GM12874 (cell line): ENCODE data around the gene SPEN.

ENCODE experiments used
- TF ChIP-seq, protein P1 (sequence below): IDR thresholded peaks from 2 replicates; pipeline ENCODE4 v1.5.1; 2011; ENCODE audit warnings: low read depth, mild to moderate bottlenecking, control low read depth, low read length, moderate library complexity; ENCODE audit not compliant: insufficient read depth

Gene SPEN

DNA sequence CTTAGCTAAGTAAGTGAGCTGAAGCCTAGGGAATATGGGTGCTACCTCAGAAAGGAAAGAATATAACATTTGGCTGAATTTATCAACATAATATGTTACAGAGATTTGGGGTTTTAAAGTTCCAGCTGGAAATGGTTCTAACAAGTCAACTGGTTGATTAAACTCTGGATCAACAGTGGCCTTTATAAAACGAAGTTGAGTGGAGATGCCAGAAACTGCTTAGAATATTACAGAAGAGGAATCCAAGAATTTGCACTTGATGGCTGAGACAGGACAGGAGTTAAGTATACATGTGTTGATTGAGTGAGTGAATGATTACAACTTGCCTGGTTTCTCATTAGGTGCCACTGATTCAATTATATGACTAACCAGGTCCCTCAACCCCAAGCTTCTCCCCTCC lies 135.8 kb downstream of the SPEN start:
- TF ChIP-seq, protein P1, sequence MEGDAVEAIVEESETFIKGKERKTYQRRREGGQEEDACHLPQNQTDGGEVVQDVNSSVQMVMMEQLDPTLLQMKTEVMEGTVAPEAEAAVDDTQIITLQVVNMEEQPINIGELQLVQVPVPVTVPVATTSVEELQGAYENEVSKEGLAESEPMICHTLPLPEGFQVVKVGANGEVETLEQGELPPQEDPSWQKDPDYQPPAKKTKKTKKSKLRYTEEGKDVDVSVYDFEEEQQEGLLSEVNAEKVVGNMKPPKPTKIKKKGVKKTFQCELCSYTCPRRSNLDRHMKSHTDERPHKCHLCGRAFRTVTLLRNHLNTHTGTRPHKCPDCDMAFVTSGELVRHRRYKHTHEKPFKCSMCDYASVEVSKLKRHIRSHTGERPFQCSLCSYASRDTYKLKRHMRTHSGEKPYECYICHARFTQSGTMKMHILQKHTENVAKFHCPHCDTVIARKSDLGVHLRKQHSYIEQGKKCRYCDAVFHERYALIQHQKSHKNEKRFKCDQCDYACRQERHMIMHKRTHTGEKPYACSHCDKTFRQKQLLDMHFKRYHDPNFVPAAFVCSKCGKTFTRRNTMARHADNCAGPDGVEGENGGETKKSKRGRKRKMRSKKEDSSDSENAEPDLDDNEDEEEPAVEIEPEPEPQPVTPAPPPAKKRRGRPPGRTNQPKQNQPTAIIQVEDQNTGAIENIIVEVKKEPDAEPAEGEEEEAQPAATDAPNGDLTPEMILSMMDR, result no peak

DNA sequence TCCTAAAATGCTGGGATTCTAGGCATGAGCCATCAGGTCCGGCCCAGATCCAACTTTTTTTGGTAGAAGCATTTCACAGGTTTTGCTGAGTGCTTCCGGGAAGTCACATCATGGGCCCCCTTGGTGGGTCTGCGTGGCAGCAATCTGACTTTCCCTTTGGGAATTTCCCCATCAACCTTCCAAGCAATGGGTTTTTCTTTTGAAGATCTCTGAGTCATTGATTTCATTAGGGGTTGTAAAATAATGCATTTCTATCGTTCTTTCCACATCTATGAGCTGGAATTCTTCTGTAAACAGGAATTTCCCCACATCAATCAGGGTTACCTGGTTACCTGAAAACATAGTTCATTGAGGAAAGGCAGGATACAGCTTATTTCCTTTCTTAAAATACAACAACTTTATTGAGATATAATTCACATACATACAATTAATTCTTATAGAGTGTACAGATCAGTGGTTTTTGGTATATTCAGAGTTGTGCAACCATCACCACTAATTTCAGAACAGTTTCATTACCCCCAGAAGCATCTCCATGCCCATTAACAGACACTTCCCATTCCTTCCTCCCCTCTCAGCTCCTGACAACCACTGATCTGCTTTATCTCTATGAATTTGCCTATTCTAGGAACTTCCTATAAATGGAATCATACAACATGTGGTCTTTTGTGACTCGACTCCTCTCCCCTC lies 138.2 kb downstream of the SPEN start:
- TF ChIP-seq, protein P1, result no peak

DNA sequence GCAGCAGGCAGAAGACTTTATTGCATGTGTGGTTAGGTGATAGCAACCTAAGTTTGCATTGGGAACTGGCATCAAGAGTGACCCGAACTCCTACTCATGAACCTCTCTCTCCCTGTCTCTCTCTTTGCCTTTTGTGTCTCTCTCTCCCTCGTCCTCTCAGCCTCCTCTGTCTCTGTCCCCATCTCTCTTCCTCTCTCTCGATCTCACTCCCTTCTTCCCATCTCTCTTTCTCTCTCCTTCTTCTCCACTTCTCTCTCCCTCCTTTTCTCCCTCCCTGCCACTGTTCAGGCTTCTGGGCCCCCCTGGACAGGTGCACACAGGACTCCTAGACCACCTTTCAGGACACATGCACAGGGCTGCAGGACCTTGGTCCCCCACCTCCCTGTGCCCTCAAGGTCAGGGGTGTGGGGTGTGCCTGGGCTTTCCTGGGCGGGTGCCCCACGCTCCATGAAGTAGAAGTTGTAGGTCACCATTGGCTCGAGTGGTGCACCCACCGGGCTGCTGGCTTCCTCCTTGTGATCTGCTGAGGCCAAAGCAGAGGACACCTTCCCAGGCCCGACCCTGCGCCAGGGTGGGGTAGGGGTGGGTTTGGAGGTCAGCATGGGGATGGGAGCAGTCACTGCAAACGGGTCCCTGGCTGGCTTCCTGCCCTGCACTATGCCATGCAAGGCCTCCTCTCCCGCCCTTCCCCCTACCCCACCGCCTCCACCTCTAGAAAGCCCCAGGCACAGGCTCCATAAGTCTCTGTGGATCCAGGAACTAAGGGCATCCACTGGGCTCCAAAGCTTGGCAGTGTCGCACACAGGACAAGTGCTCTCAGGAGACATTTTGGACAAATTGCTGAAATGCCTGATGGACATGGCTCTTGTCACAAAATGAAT lies 141.6 kb downstream of the SPEN start:
- TF ChIP-seq, protein P1, result no peak

DNA sequence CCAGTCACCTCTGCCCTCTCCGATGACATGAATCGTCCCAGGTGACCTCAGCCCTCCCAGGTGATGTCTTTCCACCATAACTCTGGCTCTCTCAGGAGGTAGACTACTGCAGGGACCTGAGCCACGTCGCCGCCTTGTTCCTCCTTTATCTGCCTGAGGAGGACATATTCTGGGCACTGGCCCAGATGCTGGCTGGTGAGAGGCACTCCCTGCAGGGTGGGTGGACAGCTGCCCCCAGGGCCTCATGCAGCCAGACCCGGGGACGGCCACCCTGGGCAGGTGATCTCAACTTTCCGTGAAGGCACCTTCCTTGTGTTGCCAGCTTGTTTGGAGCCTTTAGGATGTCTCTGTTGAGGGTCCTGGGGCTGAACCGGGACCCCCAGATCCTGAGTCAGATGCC lies 142.3 kb downstream of the SPEN start:
- TF ChIP-seq, protein P1, result no peak
